Measurements from ENCODE around the gene SH3BP5L.

GRCh38 chr1:248783367-248783766, 42.3 kb downstream of the SH3BP5L start:
- TF ChIP-seq CTCF (IDR thresholded peaks at IDR 0.05; ENCODE audit: poor library complexity) (no peak), EZH2 (IDR thresholded peaks at IDR 0.05; ENCODE audit: borderline replicate concordance) (no peak), EZH2phosphoT487 (IDR thresholded peaks at IDR 0.05; ENCODE audit: low read depth, severe bottlenecking, unreplicated experiment) (no peak)
